COR-L47 (cell line): Measurements from ENCODE around the gene JDP2.

Experiments used
- DNase-seq: peaks from one replicate; lab custom pipeline; 2025; lab: John Stamatoyannopoulos, UW

Gene JDP2

GRCh38 chr14:75456069-75456996, 28.5 kb downstream of the JDP2 start:
- DNase-seq = no peak

GRCh38 chr14:75456997-75457335, 29.1 kb downstream of the JDP2 start:
- DNase-seq = no peak

GRCh38 chr14:75457648-75458165, 29.9 kb downstream of the JDP2 start:
- no peak for DNase-seq

- DNase-seq = no peak
These were observed 30.5 kb downstream of the JDP2 start for GRCh38 chr14:75458305-75458704.

GRCh38 chr14:75459099-75459741, 31.4 kb downstream of the JDP2 start:
- DNase-seq = peak; percentile 11

GRCh38 chr14:75459791-75460190, 32.0 kb downstream of the JDP2 start:
- no peak for DNase-seq

- no peak for DNase-seq
These were observed 32.6 kb downstream of the JDP2 start for GRCh38 chr14:75460394-75460793.

GRCh38 chr14:75461303-75461702, 33.5 kb downstream of the JDP2 start:
- no peak for DNase-seq

GRCh38 chr14:75461755-75462349, 34.0 kb downstream of the JDP2 start:
- no peak for DNase-seq

- DNase-seq = no peak
These were observed 36.8 kb downstream of the JDP2 start for GRCh38 chr14:75464626-75465025.

GRCh38 chr14:75467763-75468162, 39.9 kb downstream of the JDP2 start:
- no peak for DNase-seq

GRCh38 chr14:75469164-75469563, 41.3 kb downstream of the JDP2 start:
- DNase-seq = no peak

GRCh38 chr14:75469606-75470237, 41.9 kb downstream of the JDP2 start:
- DNase-seq = peak; percentile 28

GRCh38 chr14:75470238-75470797, 42.5 kb downstream of the JDP2 start:
- no peak for DNase-seq

- no peak for DNase-seq
These were observed 43.2 kb downstream of the JDP2 start for GRCh38 chr14:75471059-75471458.

GRCh38 chr14:75474127-75474526, 46.3 kb downstream of the JDP2 start:
- DNase-seq = peak; percentile 20

GRCh38 chr14:75476274-75476995, 48.6 kb downstream of the JDP2 start:
- peak; percentile 75 for DNase-seq

- no peak for DNase-seq
These were observed 50.1 kb downstream of the JDP2 start for GRCh38 chr14:75477881-75478280.

GRCh38 chr14:75479770-75480600, 52.2 kb downstream of the JDP2 start:
- no peak for DNase-seq

GRCh38 chr14:75482366-75482765, 54.5 kb downstream of the JDP2 start:
- DNase-seq = no peak
